Measurements from ENCODE around the gene TTC39B. TPM values are rescaled to one million over a fixed set of nuclear protein-coding genes. Genes with fewer than 3 reads are reported as not detected.

Gene TTC39B
- polyA plus RNA-seq, 1 experiment, result 11.4 TPM

GRCh38 chr9:15272377-15272928 lies 34.6 kb downstream of the TTC39B start:
- DNase-seq (ENCODE audit: low read depth, low spot score), result no peak
- Histone ChIP-seq H3K4me3 (ENCODE audit: low read depth, low read length) (no peak overlapping the region), H3K27me3 (ENCODE audit: control insufficient read depth, insufficient read depth, low read length) (no peaks in the 10 kb centered on the region), H3K27ac (ENCODE audit: low read depth, low read length) (no peak overlapping the region), H3K9me3 (ENCODE audit: control insufficient read depth, insufficient read depth, low read length) (no peaks in the 10 kb centered on the region)
- ChIA-PET POLR2A (no interaction called here), CTCF (no interaction called here)
- no peak for TF ChIP-seq CTCF (IDR thresholded peaks at IDR 0.05; ENCODE audit: low read depth, low read length)

GRCh38 chr9:15271403-15271802 lies 35.6 kb downstream of the TTC39B start:
- Histone ChIP-seq H3K27me3 (ENCODE audit: control insufficient read depth, insufficient read depth, low read length) (no peaks in the 10 kb centered on the region), H3K27ac (ENCODE audit: low read depth, low read length) (no peak overlapping the region), H3K4me3 (ENCODE audit: low read depth, low read length) (no peak overlapping the region), H3K9me3 (ENCODE audit: control insufficient read depth, insufficient read depth, low read length) (no peaks in the 10 kb centered on the region)
- ChIA-PET POLR2A (no interaction called here), CTCF (no interaction called here)
- DNase-seq (ENCODE audit: low read depth, low spot score), result no peak
- no peak for TF ChIP-seq CTCF (IDR thresholded peaks at IDR 0.05; ENCODE audit: low read depth, low read length)

- Histone ChIP-seq H3K9me3 (ENCODE audit: control insufficient read depth, insufficient read depth, low read length) (no peaks in the 10 kb centered on the region), H3K27me3 (ENCODE audit: control insufficient read depth, insufficient read depth, low read length) (no peaks in the 10 kb centered on the region), H3K4me3 (ENCODE audit: low read depth, low read length) (no peak overlapping the region), H3K27ac (ENCODE audit: low read depth, low read length) (no peak overlapping the region)
- TF ChIP-seq CTCF (IDR thresholded peaks at IDR 0.05; ENCODE audit: low read depth, low read length), result no peak
- POLR2A ChIA-PET, result no interaction called here
- CTCF ChIA-PET, result interaction anchor here (1.1 to 1.2 kb wide), 2 partner anchors 9 to 56 kb away, joined by 4 to 5 read pairs; no protein-coding TSS in a partner anchor
- DNase-seq (ENCODE audit: low read depth, low spot score), result no peak
Measured at GRCh38 chr9:15268782-15269181, 38.2 kb downstream of the TTC39B start.

- no peak for DNase-seq (ENCODE audit: low read depth, low spot score)
- ChIA-PET POLR2A (no interaction called here), CTCF (interaction anchor here (1.1 to 1.2 kb wide), 2 partner anchors 10 to 56 kb away, joined by 4 to 5 read pairs; no protein-coding TSS in a partner anchor)
- H3K4me3 ChIP-seq (ENCODE audit: low read depth, low read length), result no peak overlapping the region
- no peak overlapping the region for H3K27ac ChIP-seq (ENCODE audit: low read depth, low read length)
- H3K9me3 ChIP-seq (ENCODE audit: control insufficient read depth, insufficient read depth, low read length), result no peaks in the 10 kb centered on the region
- no peaks in the 10 kb centered on the region for H3K27me3 ChIP-seq (ENCODE audit: control insufficient read depth, insufficient read depth, low read length)
- no peak for TF ChIP-seq CTCF (IDR thresholded peaks at IDR 0.05; ENCODE audit: low read depth, low read length)
Measured at GRCh38 chr9:15268317-15268716, 38.7 kb downstream of the TTC39B start.

GRCh38 chr9:15264918-15265317 lies 42.1 kb downstream of the TTC39B start:
- Histone ChIP-seq H3K27ac (ENCODE audit: low read depth, low read length) (no peak overlapping the region), H3K27me3 (ENCODE audit: control insufficient read depth, insufficient read depth, low read length) (no peaks in the 10 kb centered on the region), H3K4me3 (ENCODE audit: low read depth, low read length) (no peak overlapping the region), H3K9me3 (ENCODE audit: control insufficient read depth, insufficient read depth, low read length) (no peaks in the 10 kb centered on the region)
- TF ChIP-seq CTCF (IDR thresholded peaks at IDR 0.05; ENCODE audit: low read depth, low read length), result no peak
- CTCF ChIA-PET, result interaction anchor here (1.2 kb wide), 1 partner anchor 53 kb away, joined by 3 read pairs; no protein-coding TSS in a partner anchor
- no peak for DNase-seq (ENCODE audit: low read depth, low spot score)
- POLR2A ChIA-PET, result no interaction called here
